Gastroesophageal sphincter (tissue), 3 donors: ENCODE data around the gene PAGE2.

Experiments
- CTCF ChIP-seq, 4 experiments: fragments of 200-600 bp in 2 of 4; fragments of 450-650 bp in 2 of 4; sonication (generic) in 1 of 4; IDR thresholded peaks; one replicate each; pipeline ENCODE4 v1.5.1; 2017 to 2019; ENCODE audit warnings: antibody characterized with exemption in 4 of 4, mild to moderate bottlenecking in 2 of 4, moderate library complexity in 2 of 4
- POLR2A ChIP-seq, 2 donors: fragments of 450-650 bp; IDR thresholded peaks; one replicate each; pipeline ENCODE4 v1.6.1; 2017; ENCODE audit warnings: antibody characterized with exemption in 2 of 2, mild to moderate bottlenecking in 2 of 2, moderate library complexity in 1 of 2

- TF ChIP-seq CTCF (IDR thresholded peaks at IDR 0.05) (no peak), POLR2A (IDR thresholded peaks at IDR 0.05) (no peak)
These were observed 30.9 kb downstream of the PAGE2 start for GRCh38 chrX:55119712-55120111.
